ENCODE results near the gene MKLN1.
"Not testable (repeated sequence)": the region's sequence is repeated elsewhere in the genome, so short reads cannot be mapped to it uniquely, and the experiment has no call there.

Gene MKLN1

GRCh38 chr7:131327049-131327625 lies 539 bp upstream of the MKLN1 start:
- peak; percentile 47 for DNase-seq (ENCODE audit: extremely low read depth, low read depth)
- peak overlapping the region; percentile 92 for H3K4me3 ChIP-seq (replicated peaks; ENCODE audit: low read depth, low read length)
- no peak for TF ChIP-seq CTCF (IDR thresholded peaks at IDR 0.05; ENCODE audit: low read depth, low read length, missing control alignments)

- no peak for TF ChIP-seq CTCF (IDR thresholded peaks at IDR 0.05; ENCODE audit: low read depth, low read length, missing control alignments)
- H3K4me3 ChIP-seq (replicated peaks; ENCODE audit: low read depth, low read length): peak overlapping the region; percentile 92
- DNase-seq (ENCODE audit: extremely low read depth, low read depth): no peak
Measured at GRCh38 chr7:131328377-131329175, 900 bp downstream of the MKLN1 start.

GRCh38 chr7:131329176-131329570 lies 1.5 kb downstream of the MKLN1 start:
- H3K4me3 ChIP-seq (replicated peaks; ENCODE audit: low read depth, low read length): peak overlapping the region; percentile 92
- no peak for DNase-seq (ENCODE audit: extremely low read depth, low read depth)

GRCh38 chr7:131330299-131330698 lies 2.6 kb downstream of the MKLN1 start:
- peak overlapping the region; percentile 92 for H3K4me3 ChIP-seq (replicated peaks; ENCODE audit: low read depth, low read length)
- no peak for TF ChIP-seq CTCF (IDR thresholded peaks at IDR 0.05; ENCODE audit: low read depth, low read length, missing control alignments)
- no peak for DNase-seq (ENCODE audit: extremely low read depth, low read depth)

More at GRCh38 chr7:131329176-131329570, 1.5 kb downstream of the MKLN1 start:
- TF ChIP-seq CTCF (IDR thresholded peaks at IDR 0.05; ENCODE audit: low read depth, low read length, missing control alignments): no peak

GRCh38 chr7:131331806-131332205 lies 4.1 kb downstream of the MKLN1 start:
- no peak overlapping the region for H3K4me3 ChIP-seq (replicated peaks; ENCODE audit: low read depth, low read length)
- TF ChIP-seq CTCF (IDR thresholded peaks at IDR 0.05; ENCODE audit: low read depth, low read length, missing control alignments): no peak
- no peak for DNase-seq (ENCODE audit: extremely low read depth, low read depth)

- not testable (repeated sequence) for DNase-seq (ENCODE audit: extremely low read depth, low read depth); H3K4me3 ChIP-seq (replicated peaks; ENCODE audit: low read depth, low read length)
Measured at GRCh38 chr7:131332729-131333128, 5.1 kb downstream of the MKLN1 start.

- TF ChIP-seq CTCF (IDR thresholded peaks at IDR 0.05; ENCODE audit: low read depth, low read length, missing control alignments): no peak
- no peak for DNase-seq (ENCODE audit: extremely low read depth, low read depth)
- H3K4me3 ChIP-seq (replicated peaks; ENCODE audit: low read depth, low read length): no peak overlapping the region
Measured at GRCh38 chr7:131335639-131336381, 8.1 kb downstream of the MKLN1 start.

Data from HFF-Myc (cell line).